GM18858 (cell line): Measurements from ENCODE around the gene PCDH8.
"Not testable (repeated sequence)": the region's sequence is repeated elsewhere in the genome, so short reads cannot be mapped to it uniquely, and the experiment has no call there.

Experiments used
- ATAC-seq: cut with Tn5 transposase; IDR thresholded peaks from one replicate; pipeline ENCODE4 v1.9.1; 2021; ENCODE audit not compliant: unreplicated experiment

The PCDH8 gene

GRCh38 chr13:52827839-52828238, 20.6 kb downstream of the PCDH8 start:
- no peak for ATAC-seq

DNA sequence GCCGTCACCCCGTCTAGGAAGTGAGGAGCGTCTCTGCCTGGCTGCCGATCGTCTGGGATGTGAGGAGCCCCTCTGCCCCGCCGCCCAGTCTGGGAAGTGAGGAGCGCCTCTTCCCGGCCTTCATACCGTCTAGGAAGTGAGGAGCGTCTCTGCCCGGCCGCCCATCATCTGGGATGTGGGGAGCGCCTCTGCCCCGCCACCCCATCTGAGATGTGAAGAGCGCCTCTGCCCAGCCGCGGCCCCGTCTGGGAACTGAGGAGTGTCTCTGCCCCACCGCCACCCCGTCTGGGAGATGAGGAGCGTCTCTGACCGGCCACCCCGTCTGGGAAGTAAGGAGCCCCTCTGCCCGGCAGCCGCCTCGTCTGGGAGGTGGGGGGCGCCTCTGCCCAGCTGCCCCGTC, 30.6 kb downstream of the PCDH8 start:
- ATAC-seq: not testable (repeated sequence)

DNA sequence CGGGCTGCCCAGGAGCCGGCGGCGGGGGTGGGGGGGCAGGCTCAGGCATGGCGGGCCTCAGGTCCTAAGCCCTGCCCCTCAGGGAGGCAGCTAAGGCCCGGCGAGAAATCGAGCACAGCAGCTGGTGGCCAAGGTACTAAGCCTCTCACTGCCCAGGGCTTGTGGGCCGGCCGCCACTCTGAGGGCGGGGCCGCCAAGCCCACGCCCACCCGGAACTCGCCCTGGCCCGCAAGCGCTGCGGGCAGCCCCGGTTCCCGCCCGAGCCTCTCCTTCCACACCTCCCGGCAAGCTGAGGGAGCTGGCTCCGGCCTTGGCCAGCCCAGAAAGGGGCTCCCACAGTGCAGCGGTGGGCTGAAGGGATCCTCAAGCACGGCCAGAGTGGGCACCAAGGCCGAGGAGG, 33.1 kb downstream of the PCDH8 start:
- ATAC-seq: no peak

DNA sequence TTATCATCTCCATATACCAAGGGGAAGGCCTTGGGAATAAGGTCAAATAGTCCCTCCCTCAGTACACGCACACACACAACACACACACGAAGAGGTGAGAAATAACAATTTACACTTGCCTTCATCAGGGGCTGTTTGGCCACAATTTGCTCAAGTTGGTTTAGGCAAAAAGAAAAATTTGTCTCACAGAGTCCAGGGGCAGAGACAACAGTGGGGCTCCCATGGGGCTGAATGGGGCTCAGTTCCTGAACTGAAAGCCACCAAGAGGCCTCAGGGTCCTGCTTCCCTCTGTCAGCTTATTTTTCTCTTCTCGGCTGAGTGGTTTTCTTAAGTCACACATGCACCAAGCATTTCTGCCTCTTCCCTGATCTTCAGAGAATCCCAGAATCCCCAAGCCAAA, 35.5 kb downstream of the PCDH8 start:
- no peak for ATAC-seq

DNA sequence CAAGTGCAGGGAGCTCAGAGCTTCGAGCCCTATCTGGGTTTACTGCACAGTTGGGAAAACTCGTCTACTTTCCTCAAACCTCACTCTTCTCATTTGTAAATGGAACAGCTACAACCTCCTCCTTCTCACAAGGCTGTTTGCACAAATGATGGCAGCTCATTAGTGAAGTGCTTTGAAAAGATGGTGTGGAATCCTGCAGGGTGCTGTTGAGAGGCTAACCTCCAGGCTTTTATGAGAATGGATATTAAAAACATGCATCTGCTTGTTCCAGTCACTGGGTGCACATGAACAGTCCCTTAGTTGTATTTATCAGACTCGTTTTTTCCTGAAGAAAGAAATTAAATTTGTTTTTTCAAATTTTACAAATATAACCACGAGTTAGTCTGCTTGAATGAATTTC, 36.6 kb downstream of the PCDH8 start:
- ATAC-seq: no peak

DNA sequence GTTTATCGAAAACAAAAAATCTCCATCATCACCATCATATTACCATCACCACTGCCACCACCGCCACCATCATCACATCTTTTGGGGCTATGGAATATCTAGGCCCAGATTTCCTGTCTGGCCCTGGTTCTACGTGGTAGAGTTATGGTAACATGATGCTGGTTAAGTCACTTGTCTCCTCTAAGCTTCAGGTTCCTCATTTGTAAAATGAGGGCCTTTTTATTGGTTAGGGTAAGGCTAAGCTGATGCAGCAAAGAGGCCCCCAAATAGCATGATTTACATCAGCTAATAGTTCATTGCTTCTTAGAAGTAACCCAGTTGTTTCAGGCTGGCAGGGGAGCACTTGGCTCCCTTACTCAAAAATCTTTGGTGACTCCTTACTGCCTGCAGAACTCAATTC, 37.9 kb downstream of the PCDH8 start:
- ATAC-seq: no peak

DNA sequence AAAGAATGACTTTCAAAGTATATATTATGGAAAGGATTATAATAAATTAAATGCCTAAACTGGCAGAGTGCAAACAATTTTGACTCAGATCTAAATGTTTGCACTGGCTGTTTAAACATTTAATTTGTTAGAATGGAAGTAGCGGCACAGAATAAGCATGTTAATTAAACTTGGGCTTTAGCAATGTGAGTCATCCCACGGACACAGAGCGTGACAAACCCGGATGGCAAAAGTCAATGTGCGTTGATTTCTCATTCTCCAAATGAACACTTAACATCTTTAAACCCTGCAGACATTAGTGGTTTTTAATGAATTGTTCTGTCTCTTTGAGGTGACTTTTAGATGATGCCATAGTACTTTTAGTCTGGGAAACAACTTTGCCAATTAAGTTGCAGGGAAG, 38.4 kb downstream of the PCDH8 start:
- ATAC-seq: no peak

DNA sequence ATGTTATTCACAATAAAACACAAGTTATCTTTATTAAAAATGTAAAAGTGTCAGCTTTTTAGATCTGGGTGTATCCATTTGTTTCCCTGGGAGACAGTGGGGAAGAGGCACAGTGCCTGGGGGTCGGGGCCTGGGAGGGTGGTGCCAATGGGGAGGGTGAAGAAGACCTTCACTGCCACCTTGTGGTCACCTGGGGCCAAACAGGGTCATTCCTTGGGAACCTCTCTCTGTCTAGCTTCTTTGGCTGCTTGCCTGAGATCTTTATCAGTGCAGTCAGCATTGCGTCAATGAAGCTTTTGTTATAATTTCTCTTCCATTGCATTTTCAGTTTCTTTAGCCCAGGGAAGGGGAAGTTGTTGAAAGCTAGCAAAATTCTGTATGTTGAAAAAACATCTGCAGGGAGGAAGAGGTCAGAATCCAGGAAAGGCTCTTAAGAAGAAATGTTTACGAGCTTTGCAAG, 39.1 kb downstream of the PCDH8 start:
- ATAC-seq: peak; percentile 68

DNA sequence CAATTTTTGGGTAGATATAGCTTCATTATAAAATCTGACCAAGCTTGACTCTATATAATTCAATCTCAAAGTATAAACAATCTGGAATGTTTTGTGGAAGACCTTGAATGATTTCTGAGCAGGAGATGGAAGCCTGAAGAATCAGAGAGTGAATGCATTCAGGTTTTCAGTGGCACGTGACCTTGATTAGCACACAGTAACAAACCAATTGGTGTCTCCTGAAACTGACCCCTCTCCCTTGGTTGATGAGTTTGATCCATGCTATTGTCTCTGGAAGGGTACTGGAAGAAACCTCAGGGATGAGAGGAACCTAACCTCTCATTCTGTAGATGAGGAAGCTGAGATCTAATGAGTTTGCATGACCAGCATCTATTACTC, 39.6 kb downstream of the PCDH8 start:
- no peak for ATAC-seq

- ATAC-seq: no peak
These were observed 42.4 kb downstream of the PCDH8 start for GRCh38 chr13:52806029-52806428.

DNA sequence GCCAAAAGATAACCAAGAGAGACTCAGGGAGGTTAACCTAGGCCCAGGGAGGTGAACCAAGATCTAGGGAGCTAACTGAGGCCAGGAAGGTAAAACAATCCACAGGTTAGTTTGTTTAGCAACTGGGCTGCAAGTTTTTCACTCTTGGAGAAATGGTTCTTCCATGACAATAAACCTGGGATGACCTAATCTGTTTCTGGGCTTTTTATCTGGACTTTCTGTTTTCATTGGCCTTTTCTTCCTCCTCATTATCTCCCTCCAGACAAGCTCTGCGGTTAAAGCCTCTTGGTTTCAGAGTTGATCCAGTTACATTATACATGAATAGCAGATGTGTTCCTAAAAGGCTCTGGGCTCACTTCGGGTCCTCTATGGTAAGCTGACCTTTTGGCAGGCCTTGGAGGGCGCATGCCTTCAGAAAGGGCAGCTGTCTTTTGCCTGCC, 44.2 kb downstream of the PCDH8 start:
- ATAC-seq: no peak

DNA sequence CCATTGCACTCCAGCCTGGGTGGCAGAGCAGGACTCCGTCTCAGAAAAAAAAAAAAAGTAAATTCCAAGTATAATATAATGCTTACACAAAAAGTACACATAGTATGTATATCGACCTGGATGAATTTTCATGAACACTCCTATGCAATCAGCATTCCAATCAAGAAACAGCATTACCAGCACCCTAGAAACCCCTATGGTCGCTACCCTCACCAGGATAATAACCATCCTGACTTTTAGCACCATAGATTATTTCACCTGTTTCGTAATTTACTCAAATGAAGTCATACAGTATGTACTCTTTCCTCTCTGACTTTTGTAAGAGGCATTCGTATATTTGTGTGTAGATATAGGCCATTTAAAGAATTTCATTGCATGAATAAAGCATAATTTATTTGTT, 47.6 kb downstream of the PCDH8 start:
- ATAC-seq: no peak

GRCh38 chr13:52798770-52799430, 49.5 kb downstream of the PCDH8 start:
- ATAC-seq: no peak

DNA sequence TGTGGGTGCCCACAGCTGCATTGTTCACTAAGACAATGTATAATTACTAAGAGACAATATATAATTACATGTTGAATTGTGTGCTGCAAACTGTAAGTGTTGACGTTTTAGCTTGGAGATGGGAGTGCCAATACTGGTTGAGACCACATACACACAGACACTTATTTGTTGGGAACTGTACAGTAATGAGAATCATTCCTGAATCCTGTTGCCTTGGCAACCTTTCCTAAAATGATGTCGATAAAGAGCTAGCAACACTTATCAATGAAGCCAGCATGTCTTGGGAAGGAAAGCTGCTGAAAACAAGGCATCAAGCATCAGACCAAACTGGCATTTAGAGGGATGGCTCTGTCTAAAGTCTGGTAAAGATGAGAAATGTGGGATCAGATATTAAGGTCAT, 51.3 kb downstream of the PCDH8 start:
- ATAC-seq: no peak

- no peak for ATAC-seq
These were observed 53.9 kb downstream of the PCDH8 start for GRCh38 chr13:52794589-52794988.

GRCh38 chr13:52793515-52794061, 54.9 kb downstream of the PCDH8 start:
- ATAC-seq: no peak
